Measurements from ENCODE around the gene S100Z.
"Not testable (repeated sequence)": the region's sequence is repeated elsewhere in the genome, so short reads cannot be mapped to it uniquely, and the experiment has no call there.

Gene S100Z

GRCh38 chr5:76888733-76889300, 39.0 kb downstream of the S100Z start:
- no peak for DNase-seq

GRCh38 chr5:76893294-76893693, 43.5 kb downstream of the S100Z start:
- DNase-seq, result no peak

- no peak for DNase-seq
These were observed 46.4 kb downstream of the S100Z start for GRCh38 chr5:76896196-76896595.

GRCh38 chr5:76901522-76901921, 51.7 kb downstream of the S100Z start:
- DNase-seq, result no peak

GRCh38 chr5:76908166-76908565, 58.4 kb downstream of the S100Z start:
- DNase-seq, result no peak

GRCh38 chr5:76910344-76910933, 60.6 kb downstream of the S100Z start:
- DNase-seq, result not testable (repeated sequence)

GRCh38 chr5:76914671-76915070, 64.9 kb downstream of the S100Z start:
- DNase-seq, result not testable (repeated sequence)

- DNase-seq, result no peak
These were observed 68.7 kb downstream of the S100Z start for GRCh38 chr5:76918539-76918938.

- no peak for DNase-seq
These were observed 70.7 kb downstream of the S100Z start for GRCh38 chr5:76920491-76920890.

GRCh38 chr5:76926329-76927105, 76.7 kb downstream of the S100Z start:
- no peak for DNase-seq

- DNase-seq, result no peak
These were observed 78.1 kb downstream of the S100Z start for GRCh38 chr5:76927961-76928360.

GRCh38 chr5:76930083-76930482, 80.3 kb downstream of the S100Z start:
- DNase-seq, result no peak

GRCh38 chr5:76938177-76938576, 88.4 kb downstream of the S100Z start:
- no peak for DNase-seq

GRCh38 chr5:76941000-76941399, 91.2 kb downstream of the S100Z start:
- no peak for DNase-seq

- no peak for DNase-seq
These were observed 91.6 kb downstream of the S100Z start for GRCh38 chr5:76941442-76941841.

- DNase-seq, result no peak
These were observed 92.8 kb downstream of the S100Z start for GRCh38 chr5:76942581-76942980.

GRCh38 chr5:76943006-76943405, 93.2 kb downstream of the S100Z start:
- no peak for DNase-seq

- no peak for DNase-seq
These were observed 94.8 kb downstream of the S100Z start for GRCh38 chr5:76944638-76945037.

GRCh38 chr5:76945238-76945637, 95.4 kb downstream of the S100Z start:
- DNase-seq, result not testable (repeated sequence)

- DNase-seq, result no peak
These were observed 96.3 kb downstream of the S100Z start for GRCh38 chr5:76946090-76946489.

GRCh38 chr5:76947082-76947503, 97.3 kb downstream of the S100Z start:
- DNase-seq, result no peak

- DNase-seq, result no peak
These were observed 103.2 kb downstream of the S100Z start, which contains the start of gene CRHBP for GRCh38 chr5:76952795-76953536. TSS of gene CRHBP (plus strand) at chr5:76953045. CDS start at chr5:76953135, 90 bp downstream.
